GM21825 (cell line): ENCODE data around the gene TAF1B.

Experiments
- ATAC-seq: cut with Tn5 transposase; IDR thresholded peaks from one replicate; pipeline ENCODE4 v1.9.1; 2021; ENCODE audit warnings: mild to moderate bottlenecking, moderate library complexity; ENCODE audit not compliant: unreplicated experiment

The TAF1B gene

DNA sequence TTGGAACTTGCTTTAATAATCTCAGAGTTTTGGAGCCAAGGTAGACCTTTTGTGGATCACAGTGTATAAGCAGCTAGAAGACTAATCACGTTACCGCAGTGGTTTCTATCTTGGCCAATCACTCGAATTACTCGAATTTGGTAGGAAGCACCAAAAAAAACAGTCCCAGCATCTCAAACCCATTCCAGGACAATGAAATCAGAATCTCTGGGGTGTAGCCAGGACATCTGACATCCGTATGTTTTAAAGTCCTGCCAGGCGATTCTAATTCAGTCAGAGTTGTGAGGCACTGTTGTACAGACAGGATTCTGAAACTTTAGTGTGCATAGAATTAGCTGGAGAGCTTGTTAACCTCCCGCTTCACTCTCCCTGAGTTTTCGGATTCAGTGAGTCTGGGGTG, 139.0 kb downstream of the TAF1B start:
- no peak for ATAC-seq

DNA sequence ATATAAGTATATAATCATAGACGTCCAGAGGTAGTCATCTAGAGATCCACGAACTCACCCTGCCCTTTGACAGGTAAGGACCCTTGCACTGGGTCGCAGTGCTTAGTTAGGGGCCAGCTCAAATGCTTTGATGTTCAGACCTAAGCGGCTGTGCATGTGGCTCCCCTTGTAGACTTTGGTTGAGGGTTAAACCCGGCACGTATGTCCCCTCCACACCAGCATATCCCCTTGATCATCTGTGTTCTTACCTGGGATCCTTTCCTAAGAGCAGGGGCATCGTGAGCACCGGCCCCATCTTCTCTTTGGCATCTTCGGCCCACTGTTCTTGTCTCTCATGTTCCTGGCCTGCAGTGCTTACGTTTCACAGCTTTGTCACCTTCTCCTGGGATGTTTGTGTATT, 139.6 kb downstream of the TAF1B start:
- no peak for ATAC-seq

DNA sequence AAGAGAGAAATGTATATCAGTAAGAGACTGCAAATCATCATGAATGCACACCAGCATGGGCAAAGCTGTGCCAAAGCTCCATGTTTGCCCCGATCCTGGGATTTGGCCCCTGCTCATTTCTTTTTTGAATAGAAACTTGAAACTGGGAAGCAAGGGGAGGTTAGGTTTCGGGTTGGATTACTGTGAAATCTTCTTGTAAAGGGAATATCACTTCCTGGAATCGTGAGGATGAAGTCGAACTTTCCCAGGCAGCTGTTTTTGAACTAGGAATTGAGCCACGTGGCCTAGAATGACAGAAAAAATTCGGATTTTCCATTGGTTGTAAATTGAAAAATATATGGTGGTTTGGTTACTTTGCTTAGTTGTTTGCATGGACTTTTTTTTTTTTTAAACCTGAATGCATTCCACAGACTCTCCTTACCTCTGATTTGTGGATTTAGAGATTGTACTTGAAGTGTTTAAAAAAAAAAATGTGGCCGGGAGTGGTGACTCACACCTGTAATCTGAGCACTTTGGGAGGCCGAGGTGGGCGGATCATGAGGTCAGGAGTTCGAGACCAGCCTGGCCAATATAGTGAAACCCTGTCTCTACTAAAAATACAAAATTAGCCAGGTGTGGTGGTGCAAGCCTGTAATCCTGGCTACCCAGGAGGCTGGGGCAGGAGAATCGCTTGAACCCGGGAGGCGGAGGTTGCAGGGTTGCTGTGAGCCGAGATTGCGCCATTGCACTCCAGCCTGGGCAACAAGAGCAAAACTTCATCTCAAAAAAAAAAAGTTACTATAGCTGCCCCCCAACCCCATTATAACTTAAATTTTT, 140.3 kb downstream of the TAF1B start:
- ATAC-seq = no peak
